GM12872 (cell line): Measurements from ENCODE around the gene USP31.

Experiments used
- CTCF ChIP-seq: IDR thresholded peaks from 3 replicates; pipeline ENCODE4 v1.5.1; 2011; ENCODE audit warnings: low read depth, mild to moderate bottlenecking, low read length, moderate library complexity; ENCODE audit not compliant: insufficient read depth

USP31 gene

GRCh38 chr16:23088018-23088417 is 61.2 kb downstream of the USP31 start:
- TF ChIP-seq CTCF, result no peak

- no peak for TF ChIP-seq CTCF
Observed at GRCh38 chr16:23085949-23086348, 63.3 kb downstream of the USP31 start.

GRCh38 chr16:23082161-23082788 is 67.0 kb downstream of the USP31 start:
- TF ChIP-seq CTCF, result no peak

- no peak for TF ChIP-seq CTCF
Observed at GRCh38 chr16:23081675-23082119, 67.6 kb downstream of the USP31 start.

GRCh38 chr16:23080747-23081146 is 68.5 kb downstream of the USP31 start:
- TF ChIP-seq CTCF, result no peak

GRCh38 chr16:23080329-23080728 is 68.9 kb downstream of the USP31 start:
- no peak for TF ChIP-seq CTCF

GRCh38 chr16:23079675-23080301 is 69.5 kb downstream of the USP31 start:
- TF ChIP-seq CTCF, result no peak
